Fibroblast of the conjunctiva (primary cell): ENCODE data around the gene KIRREL2.

Source experiments
- DNase-seq: peaks from one replicate; pipeline ENCODE4 v3.0.0-alpha.2; 2010; ENCODE audit warnings: low read depth

The KIRREL2 gene

DNA sequence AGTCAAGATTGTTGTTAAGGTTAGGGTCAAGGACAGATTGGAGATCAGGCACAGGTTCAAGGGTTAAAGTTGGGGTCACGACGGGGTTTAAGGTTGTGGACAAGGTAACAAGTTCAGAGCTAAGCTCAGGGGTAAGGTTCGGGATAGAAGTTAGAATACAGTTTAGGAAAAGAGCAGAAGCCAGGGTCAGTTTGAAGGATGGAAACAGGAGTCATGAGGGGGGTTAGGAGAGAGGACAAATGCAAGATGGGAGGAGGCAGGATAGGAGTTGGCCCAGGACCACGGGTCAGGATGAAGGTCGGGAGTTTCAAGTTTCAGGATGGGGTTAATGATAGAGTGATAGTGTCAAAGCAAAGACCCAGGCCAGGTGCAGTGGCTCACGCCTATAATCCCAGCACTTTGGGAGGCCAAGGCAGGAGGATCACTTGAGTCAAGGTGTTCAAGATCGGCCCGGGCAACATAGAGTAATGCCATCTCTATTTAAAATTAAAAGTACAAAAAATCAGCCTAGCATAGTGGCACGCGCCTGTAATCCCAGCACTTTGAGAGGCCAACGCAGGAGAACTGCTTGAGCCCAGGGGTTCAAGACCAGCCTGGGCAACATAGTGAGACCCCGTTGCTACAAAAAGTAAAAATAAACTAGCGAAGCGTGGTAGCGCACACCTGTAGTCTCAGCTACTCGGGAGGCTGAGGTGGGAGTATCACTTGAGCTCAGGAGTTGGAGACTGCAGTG lies 12.1 kb upstream of the KIRREL2 start:
- DNase-seq, result no peak

DNA sequence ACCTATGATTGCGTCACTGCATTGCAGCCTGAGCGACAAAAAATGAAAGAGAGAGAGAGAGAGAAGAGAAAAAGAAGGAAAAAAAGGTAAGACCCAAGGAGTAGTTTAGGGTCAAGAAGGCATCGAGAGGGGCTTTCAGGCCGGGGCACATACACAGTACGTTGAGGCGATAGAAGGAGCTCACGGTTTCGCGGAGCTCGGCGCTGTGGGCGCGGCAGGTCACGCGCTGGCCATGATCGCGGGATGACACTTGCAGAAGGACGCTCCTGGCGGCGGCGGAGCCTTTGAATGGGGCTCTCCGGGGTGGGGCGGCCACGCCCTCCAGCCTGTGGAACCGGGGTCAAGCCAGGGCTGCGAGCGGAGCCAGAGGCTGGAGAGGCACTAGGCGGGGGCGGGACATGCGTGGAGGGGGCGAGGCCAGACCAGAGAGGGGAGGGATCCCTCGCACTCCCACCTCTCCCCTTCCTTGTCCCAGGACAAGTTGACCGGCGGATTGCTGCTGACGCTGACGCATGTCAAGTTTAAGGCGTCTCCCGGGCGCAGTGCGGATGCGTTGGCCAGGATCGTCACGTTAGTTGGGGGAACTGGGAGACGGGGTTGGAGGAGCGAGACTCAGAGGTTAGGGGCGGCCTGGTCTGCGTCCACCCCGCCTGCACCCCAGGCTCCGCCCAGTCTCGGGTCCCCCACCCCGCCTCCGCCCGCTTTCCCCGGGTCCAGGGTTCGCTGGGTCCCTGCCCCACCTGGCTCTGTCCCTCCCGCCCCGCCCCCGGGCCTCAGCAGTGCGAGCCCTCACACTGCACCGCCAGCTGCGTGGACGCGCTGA lies 11.3 kb upstream of the KIRREL2 start:
- DNase-seq, result no peak

DNA sequence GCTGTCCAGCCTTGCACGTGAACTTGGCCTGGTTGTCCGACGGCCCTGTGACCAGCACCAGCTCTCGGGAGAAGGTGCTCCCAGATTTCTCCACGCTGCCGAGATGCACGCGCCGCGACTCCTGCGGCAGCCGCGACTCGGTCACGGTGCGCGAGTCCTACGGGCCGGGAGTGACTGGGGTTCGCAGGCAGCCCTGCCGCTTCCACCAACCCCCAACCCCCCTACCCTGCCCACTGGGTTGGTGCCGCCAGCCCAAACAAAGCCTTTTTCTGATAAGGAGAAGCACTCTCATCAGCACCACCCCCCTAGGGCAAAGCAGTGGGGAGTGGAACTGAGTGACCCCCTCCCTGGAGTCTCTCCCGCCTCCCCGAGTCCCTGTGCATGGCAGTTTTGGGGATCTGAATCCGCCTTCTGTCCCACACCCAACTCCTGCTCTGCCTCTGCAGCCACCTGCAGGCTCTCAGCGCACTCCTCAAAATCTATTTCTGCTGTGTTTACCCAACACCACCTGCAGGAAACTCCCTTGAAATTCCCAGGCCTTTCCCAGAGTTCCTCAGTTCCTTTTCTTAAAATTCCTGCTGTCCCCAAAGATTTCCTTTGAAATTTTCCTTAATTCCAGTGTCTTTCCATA lies 10.6 kb upstream of the KIRREL2 start:
- no peak for DNase-seq

DNA sequence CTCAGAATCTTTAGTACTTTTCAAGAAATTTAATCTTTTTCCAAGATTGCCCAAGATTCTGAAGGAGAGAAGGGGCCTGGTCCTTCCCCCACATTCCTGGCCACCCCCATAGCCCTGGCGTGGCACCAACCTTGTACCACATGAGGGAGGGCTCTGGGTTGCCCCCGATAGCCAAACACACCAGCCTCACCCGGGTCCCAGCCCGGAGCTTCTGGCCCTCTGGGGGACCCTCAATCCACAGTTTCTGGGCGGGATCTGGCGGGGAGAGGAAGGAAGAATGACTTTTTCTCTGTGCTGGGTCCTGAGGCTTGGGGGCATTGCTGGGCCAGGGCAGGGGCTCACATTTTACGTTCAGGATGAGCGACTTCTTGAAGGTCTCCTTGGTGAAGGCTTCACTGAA lies 8.8 kb upstream of the KIRREL2 start:
- no peak for DNase-seq

DNA sequence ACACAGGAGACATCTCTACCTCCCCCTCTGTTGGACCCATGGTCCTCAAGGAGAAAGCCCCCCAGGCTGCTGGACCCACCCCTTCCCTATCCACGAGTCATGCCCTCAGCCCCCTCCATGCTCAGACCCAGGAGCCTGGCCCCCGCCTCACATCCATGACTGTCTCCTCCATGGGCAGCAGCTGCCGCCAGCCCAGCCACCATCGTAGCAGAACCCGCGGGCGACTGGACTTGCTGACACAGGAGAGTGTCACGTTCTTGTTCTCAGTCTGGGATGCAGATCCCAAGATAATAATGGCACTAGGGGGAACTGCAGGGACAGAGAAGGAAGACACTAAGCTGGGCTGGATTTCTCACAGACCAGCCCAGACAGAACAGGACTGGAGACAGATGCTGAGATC lies 8.2 kb upstream of the KIRREL2 start:
- no peak for DNase-seq

DNA sequence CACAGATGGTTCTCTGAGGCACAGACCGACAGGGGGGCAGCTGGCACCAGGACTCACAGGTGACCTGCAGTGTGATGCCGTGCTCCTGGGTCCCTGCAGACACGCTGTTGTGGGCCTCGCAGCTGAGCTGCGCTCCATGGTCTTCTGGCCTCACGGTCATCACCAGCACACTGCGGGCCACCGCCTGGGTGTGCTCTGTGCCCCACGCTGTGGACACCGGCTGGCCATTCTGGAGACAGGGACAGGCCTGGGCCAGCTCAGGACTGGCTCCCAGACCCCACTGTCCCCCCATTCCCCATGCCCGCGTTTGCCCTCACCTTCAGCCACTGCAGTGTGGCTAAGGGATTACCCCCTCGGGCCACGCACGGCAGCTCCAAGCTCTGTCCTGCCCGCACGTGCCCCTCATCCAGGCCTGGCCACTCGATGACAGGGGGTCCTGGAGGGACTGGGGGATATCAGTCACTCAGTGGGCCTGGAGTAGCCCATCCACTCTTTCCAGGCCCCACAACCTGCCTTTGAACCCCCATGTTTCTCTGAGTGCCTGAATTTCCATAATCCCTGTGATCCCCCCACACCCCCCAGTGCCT lies 7.7 kb upstream of the KIRREL2 start:
- DNase-seq, result no peak

DNA sequence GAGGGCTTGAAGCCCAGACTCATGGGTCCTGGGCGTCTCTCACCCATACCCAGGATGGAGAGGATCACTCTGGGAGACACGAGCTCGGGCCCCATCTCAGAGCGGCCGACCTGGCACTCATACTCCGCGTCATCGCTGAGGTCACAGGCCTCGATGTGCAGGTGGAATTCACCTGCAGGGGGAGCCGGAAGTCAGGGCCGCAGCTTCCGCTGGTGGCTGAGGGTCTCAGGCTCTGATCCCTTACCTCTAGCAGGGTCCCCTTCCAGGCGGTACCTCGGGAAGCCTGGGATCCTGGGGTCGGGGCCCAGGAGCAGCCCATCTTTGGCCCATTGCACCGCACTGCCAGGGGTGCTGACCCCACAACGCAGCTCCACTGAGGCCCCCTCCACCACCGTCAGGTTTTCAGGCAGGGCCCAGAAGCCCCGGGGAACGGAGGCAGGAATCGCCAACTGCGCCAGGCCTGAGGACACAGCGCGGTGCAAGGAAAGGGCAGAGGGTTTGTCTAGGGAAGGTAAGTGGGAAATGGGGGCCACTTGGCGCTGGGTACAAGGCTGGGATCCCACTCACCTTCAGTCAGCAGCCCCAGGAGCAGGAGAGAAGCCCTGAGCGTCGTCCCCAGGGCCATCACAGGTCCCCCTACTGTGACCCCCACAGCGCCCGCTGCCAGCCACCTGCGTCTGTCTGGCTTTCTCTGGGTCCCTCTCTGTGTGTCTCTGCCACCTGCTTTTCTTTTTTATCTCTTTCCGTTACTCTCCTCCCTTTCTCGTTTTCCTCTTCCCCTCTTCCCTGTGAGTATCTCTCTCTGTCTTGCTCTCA lies 5.3 kb upstream of the KIRREL2 start:
- DNase-seq, result no peak

DNA sequence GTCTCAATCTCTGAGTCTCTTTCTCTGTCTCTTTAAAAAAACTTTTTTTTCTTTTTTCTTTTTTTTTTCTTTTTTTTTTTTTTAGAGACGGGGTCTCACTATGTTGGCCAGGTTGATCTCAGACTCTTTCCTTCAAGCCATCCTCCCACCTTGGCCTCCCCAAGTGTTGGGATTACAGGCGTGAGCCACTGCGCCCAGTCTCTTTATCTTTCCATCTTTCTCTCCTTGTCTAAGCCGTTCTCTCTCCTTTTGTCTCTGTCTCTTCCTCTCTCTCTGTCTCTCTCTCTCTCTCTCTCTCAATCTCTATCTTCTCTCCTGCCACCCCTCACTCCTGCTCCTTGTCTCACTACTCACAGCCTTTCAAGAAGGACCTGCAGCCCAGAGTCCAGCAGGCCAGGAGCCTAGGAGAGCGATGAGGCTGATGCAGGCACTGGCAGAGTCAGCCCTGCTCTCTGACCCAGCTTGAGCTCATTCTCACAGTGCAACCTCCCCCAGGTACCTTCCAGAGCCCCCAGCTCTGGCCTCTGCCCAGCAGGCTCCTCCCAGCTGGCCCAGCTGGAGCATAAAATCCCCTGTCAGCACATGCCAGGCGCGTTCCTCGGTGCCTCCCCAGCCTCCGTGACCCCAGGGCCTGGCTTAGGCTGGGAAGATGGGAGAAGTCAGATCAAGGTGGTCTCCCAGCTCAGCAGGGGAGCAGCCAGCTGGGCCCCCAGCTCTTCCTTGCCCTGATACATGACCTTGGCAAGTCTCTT lies 4.5 kb upstream of the KIRREL2 start, which contains the start of gene NPHS1:
TSS of gene NPHS1 (minus strand) at position 476 of the 752 bp plus-strand sequence. CDS start 667 bp downstream, outside the sequence.
- no peak for DNase-seq

DNA sequence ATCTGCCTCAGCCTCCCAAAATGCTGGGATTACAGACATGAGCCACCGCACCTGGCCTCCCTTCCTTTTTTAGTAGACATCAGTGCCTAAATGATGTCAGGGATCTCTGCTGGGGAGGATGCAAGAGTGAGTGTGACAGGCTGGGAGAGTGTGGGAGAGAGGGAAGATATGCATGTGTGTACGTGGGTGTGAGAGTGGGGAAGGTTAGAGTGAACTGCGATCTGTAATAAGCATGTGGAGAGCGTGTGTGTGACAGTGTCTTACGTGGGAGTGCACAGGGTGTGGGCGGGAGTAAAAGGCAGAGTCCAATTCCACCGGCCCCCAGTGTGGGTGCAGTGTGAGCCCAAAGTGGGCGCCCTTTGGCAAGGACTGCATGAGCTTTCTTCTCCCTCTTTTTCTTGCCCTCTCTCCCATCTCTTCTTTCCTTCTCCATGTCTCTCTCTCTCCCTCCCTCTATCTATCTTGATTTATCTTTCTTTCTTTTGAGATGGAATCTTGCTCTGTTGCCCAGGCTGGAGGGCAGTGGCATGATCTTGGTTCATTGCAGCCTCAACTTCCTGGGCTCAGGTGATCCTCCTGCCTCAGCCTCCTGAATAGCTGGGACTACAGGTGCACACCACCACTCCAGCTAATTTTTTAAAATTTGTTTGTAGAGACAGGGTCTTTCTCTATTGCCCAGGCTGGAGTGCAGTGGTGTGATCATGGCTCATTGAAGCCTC lies 3.5 kb upstream of the KIRREL2 start:
- DNase-seq, result no peak

DNA sequence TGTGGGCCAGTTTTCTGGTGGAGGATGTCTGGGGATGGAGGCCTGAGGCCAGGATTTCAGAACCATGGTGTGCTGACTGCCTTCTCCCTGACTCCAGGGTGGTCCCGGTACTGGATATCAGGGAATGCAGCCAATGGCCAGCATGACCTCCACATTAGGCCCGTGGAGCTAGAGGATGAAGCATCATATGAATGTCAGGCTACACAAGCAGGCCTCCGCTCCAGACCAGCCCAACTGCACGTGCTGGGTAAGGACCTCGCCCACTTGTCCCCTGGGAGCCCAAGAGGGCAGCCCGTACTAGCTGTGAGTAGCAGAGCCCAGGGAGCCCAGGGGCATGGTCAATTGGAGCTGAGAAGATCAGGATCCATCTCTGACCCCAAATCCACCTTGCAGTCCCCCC lies 1.6 kb downstream of the KIRREL2 start:
- DNase-seq, result no peak

DNA sequence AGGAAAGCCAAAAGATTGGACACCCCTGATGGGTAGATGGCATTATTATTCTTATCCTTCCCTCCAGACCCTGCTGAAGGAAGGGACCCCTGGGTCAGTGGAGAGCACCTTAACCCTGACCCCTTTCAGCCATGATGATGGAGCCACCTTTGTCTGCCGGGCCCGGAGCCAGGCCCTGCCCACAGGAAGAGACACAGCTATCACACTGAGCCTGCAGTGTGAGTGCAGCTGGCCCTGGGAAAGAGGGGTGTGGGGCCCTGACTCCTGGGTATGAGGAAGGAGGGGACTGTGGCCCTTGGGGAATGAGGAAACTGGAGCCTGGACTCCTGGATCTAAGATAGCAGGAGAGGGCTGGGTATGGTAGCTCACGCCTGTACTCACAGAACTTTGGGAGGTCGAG lies 2.7 kb downstream of the KIRREL2 start:
- DNase-seq, result no peak

DNA sequence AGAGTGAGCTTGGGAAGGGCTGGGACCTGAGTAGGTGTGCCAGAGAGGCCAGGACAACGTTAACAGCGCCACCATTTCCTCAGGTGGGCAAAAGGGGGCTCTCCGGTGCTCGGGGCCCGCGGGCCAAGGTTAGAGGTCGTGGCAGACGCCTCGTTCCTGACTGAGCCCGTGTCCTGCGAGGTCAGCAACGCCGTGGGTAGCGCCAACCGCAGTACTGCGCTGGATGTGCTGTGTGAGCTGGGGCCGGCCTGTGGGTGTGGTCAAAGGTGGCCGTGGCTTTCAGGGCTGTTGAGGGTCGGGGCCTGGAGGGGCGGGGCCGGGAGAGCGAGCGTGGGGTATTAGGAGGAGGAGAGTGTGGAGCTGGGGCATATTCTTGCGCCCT lies 3.7 kb downstream of the KIRREL2 start:
- DNase-seq, result no peak

DNA sequence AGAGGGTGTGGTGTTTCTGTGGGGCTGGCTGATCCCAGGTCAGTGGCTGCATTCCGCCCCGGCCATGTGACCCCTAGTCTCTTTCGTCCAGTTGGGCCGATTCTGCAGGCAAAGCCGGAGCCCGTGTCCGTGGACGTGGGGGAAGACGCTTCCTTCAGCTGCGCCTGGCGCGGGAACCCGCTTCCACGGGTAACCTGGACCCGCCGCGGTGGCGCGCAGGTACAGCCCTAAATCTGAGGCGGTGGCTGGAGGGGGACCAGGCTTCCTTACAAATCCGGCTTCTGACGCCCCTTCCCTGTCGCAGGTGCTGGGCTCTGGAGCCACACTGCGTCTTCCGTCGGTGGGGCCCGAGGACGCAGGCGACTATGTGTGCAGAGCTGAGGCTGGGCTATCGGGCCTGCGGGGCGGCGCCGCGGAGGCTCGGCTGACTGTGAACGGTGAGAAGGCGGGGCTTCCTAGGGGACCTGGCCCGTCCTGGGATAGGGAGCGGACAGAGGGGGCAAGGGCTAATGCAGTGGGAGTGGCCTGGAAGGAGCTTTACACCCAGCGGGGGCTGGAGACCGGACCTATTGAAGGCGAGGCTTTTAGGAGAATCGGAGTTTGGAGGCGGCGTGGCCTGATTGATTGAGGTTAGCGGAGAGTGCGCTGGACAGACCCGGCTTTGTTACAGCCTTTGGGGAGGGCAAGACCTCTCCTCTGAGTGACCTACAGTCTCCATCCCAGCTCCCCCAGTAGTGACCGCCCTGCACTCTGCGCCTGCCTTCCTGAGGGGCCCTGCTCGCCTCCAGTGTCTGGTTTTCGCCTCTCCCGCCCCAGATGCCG lies 4.3 kb downstream of the KIRREL2 start:
- DNase-seq, result no peak

DNA sequence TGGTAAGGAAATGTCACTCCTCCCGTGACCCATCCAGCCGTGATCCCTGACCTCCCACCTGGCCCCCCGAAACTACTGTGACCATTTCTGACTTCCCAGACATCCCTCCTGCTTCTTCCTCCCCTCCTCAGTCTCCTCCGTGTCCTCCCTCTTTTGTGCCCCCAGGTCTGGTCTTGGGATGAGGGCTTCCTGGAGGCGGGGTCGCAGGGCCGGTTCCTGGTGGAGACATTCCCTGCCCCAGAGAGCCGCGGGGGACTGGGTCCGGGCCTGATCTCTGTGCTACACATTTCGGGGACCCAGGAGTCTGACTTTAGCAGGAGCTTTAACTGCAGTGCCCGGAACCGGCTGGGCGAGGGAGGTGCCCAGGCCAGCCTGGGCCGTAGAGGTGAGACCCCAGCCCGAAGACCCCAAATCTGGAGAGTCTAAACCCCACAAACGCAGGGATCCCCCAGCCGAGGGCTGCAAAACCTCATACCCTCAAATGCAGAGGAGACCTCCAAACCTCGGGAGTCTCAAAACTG lies 5.0 kb downstream of the KIRREL2 start:
- no peak for DNase-seq

DNA sequence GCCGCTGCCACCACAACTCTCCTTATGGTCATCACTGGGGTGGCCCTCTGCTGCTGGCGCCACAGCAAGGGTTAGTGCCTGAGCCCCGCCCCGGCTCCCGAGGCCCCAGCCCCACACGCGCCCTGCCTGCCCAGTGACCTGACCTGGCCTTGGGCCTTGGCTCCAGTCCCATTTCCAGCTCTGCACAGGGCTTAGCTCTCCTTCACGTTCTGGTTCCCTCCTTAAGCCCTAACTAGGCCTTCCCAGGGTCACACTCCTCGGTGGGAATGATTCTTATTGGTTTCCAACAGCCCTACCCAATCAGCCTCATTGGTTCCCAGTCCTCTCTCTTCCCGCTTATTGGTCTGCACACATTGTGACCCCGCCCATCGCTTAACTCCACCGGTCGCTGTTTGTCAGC lies 5.8 kb downstream of the KIRREL2 start:
- DNase-seq, result no peak

DNA sequence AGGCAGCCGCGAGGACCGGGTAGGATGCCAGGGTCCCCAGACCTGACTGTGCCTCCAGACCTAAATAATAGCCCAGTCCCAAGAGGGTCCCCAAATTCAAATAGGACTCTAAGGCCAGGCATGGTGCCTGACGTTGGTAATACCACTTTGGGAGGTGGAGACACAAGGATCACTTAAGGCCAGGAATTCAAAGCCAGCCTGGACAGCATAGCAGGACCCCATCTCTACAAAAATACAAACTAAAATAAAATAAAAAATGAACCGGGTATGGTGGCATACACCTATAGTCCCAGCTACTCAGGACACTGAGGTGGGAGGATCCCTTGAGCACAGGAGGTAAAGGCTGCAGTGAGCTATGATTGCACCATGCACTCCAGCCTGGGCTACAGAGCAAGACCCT lies 6.3 kb downstream of the KIRREL2 start:
- no peak for DNase-seq

DNA sequence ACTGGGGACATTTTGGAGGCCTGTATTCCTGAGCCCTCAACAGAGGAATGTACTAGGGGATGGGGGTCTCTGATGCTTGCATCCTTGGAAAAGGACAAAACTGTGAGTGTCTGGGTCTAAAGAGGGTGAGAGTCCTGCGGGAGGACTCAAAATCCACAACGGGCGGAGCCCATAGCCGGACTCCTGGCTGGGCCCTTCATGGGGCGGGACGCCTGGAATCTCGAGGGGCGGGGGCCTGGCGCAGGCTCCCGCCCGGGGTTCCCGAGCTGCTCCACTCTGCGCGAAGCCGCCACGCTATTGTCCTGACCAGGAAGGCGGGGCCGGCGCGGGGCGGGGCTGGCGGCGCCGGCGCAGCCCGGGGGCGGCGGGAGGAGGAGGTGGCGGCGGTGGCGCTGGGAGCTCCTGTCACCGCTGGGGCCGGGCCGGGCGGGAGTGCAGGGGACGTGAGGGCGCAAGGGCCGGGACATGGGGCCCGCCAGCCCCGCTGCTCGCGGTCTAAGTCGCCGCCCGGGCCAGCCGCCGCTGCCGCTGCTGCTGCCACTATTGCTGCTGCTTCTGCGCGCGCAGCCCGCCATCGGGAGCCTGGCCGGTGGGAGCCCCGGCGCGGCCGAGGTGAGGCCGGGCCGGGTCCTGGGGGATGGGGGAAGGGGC lies 11.6 kb downstream of the KIRREL2 start, which contains the start of gene APLP1:
TSS of gene APLP1 (plus strand) at position 403 of the 651 bp plus-strand sequence. CDS start at position 466, 63 bp downstream.
- DNase-seq, result no peak

DNA sequence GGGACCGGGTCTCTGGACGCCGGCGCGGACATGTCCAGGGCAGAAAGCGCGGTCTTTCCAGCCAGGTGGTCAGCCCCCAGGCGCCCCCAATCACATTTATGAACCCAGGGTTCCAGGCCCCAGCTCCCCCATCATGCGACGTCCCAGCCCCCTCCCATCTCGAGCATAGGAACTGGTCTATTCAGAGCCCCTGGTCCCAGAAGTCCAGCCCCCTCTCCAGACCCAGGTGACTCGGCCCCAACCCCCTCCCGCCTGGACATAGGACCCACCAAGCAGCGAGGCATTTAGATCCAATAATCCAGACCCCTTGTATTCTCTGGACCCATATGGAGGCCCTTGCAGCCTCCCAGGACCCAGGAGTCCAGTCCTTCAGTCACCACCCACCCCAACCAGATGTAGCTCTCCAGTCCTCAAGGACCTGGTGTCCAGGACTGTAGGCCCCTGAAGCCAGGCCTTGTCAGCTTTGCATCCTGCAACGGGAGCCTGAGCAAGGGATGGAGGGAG lies 12.2 kb downstream of the KIRREL2 start:
- no peak for DNase-seq
